GM15510 (cell line): ENCODE data around the gene THEM5.

Experiments
- POLR2A ChIP-seq: IDR thresholded peaks from 3 replicates; pipeline ENCODE4 v1.6.1; 2011; ENCODE audit warnings: borderline replicate concordance; ENCODE audit not compliant: insufficient read length; ENCODE audit errors: extremely low read depth

The THEM5 gene

DNA sequence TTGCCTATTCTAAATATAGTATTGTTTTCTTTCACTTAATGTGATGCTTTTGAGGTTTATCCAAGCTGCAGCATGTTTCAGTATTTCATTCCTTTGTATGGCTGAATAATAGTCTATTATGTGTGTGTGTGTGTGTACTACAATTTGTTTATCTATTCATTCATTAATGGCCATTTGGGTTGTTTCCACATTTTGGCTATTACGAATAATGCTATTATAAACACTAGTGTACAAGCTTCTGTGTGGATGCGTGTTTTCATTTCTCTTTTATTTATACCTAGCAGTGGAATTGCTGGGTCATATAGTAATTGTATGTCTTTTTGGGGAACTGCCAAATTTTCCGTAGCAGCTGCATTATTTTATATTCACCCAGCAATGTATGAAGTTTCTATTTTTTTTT lies 15.0 kb upstream of the THEM5 start:
- TF ChIP-seq POLR2A: no peak

DNA sequence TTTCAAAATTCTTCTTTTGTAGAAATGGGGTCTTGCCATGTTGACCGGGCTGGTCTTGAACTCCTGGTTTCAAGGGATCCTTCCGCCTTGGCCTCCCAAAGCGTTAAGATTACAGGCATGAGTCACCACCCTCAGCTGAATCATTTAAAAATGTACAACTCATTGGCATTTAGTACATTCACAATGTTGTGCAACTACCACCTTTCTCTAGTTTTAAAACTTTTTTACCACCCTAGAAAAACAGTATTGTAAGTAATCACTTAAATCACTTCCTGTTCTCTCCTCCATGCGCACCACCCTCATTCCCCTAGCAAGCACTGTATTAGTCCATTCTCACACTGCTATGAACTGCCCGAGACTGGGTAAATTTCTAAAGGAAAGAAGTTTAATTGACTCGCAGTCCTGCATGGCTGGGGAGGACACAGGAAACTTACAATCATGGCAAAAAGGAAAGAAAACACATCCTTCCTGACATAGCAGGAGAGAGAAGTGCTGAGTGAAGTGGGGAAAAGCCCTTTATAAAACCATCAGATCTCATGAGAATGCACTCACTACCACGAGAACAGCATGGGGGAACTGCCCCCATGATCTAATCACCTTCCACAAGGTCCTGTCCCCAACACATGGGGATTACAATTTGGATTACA lies 14.4 kb upstream of the THEM5 start:
- no peak for TF ChIP-seq POLR2A

DNA sequence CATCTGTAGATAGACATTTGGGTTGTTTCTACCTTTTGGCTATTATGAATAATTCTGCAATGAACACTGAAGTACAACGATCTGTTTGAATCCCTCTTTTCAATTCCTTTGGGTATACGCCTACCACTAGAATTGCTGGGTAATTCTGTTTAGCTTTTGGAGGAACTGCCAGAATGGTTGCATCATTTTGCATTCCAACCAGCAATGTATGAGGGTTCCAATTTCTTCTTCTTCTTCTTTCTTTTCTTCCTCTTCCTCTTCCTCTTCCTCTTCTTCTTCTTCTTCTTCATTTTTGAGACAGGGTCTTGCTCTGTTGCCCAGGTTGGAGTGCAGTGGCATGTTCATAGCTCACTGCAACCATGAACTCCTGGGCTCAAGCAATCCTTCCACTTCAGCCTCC lies 13.8 kb upstream of the THEM5 start:
- no peak for TF ChIP-seq POLR2A

DNA sequence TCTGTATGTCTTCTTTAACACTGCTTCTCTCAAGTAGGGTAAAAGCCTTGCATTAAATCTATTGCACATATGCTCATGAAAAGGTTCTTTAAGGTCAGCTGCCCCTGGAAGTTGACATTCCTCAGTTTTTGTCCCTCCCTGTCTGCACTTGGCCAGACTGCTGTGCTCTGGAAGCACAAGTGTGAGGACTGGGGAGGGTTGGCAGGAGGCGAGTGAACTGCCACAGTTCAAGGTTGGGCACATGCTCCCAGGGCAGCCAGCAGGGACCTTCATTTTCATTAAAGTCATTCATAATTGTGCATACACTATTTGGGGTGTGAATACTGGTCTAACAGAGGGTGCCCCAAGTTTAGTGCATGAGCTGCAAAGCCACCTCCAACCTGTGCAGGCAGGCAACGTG lies 10.9 kb upstream of the THEM5 start:
- TF ChIP-seq POLR2A: no peak

DNA sequence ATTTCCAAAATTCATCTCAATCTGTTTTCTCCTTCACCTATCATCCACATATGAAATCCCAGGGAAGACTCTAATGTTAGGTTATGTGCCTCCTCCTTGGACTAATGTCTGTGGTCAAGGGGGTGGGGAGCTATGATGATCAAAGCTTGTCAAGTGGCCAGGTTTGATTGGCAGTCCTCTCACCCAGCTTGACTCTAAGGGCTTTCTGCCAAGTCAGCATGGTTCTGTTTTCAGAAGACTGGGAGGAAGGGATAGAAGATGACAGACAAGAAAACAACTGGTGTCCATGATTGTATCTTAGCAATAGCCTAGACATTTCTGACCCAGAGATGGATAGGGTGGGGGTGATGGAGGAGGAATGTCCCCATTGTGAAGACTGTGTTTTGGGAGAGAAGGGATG lies 9.1 kb upstream of the THEM5 start:
- no peak for TF ChIP-seq POLR2A

DNA sequence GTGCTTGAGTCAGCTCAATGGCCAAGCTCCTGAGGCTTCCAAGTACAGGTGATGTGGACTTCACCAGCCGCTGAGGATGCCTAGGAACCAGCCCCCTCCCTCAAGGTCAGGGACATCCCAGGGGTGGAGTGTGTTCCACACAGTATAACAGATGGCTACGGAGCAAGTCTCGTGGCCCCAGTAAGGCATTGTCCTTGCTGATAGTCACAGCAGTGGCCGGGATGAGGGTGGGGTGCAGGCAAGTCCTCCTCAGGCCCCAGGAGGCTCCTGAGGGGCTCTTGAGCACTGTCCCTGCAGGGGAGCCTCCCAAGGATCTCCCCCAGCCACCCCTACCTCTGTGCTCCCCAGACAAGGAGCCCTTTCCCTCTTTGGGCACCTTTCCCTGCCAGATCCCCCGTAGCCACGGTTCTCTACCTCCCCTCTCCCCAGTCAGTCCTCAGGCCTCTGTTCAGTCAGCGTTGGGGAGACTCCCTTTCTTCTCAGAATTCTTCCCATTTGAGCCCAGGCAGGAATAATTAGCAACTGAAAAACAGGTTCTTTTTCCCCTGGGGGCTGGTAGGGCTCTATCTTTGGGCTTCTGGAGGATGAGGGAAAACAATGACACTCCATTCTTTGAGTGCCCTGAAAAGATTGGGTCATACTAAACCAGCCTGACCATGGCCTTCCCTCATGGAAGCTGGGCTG lies 7.1 kb upstream of the THEM5 start:
- no peak for TF ChIP-seq POLR2A

DNA sequence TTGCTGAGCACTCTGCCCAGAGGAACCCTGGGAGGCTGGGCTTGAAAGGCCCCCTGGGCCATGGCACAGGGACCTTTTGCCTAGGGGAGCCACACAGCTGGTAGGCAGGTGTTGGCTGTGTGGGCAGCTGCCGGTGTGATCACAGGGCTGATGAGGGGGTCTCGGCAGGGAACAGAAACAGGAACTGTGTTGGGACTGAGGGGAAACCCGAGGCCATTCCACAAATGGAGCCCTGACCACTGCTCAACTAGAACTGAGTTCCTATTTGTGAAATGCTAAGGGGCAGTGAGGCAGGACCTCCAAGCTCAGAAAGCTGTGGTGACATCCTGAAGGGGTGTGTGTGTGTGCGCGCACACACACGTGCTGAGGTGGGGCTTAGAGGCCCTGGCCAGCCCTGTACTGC lies 6.4 kb upstream of the THEM5 start:
- no peak for TF ChIP-seq POLR2A

DNA sequence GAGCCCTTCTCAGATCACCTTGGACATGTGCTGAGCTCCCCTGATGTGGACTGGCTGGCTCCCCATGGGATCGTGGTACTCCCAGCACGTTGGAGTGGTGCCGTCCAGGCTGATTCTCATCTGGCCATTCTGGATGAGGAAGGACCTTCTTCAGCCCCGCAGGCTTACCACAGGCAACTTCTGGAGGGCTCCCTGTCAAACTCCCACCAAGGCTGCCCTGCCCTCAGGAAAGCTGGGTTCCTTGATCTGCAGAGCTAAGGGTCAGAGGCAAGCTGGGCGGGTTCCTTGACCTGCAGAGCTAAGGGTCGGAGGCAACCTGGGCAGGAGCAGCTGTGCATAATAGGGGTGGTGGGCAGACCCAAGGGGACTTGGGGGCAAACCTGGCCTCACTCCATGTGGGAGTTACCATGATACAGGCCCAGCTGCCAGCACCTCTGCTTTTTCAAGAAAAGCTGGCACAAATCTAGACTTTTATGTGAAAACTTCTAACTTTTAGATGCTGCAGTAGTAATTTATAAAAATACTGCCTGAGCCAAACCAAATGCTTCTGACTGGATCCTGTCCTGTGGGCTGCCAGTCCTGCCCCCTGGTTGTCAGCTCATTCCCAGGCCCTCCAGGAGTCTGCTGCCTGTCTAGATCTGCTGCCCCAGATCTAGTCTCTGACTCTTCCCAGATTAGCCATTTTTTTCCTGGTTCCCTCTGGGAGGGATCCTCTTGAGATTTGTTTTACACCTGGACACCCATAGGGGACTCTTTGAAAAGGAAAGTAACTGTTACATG lies 5.6 kb upstream of the THEM5 start:
- no peak for TF ChIP-seq POLR2A

DNA sequence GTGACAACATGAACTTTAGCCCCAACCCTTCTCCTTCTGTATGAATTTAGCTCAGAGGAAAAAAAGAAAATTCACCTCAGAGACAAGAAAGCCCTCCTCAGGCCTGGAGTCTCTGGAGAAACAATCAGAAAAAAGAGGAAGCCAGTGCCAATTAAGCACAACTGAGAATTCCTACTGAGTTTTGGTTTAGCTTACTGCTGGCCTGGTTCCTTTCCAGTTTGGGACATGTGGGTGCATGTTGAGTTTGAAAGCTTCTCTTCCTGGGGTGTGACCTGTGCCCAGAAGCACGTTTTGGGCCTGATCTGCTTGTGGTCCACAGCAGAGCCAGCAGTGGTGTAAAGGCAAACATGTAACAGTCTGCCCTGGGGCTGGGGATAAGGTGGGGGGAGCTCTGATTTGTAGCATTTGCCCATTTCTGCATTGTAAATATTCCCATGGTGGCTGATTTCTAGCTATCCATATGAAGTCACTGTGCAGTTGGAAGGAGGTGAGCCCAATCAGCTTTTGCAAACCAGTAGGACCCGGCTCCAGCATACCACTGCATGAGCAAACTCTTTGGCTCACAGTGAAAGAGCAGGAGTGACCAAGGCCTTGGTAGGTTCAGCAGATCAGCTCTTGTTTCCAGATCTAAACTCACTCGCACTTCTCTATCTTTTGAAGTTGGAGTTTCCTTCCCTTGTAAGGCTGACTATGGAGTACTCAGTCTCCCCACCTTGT lies 4.7 kb upstream of the THEM5 start:
- TF ChIP-seq POLR2A: no peak

DNA sequence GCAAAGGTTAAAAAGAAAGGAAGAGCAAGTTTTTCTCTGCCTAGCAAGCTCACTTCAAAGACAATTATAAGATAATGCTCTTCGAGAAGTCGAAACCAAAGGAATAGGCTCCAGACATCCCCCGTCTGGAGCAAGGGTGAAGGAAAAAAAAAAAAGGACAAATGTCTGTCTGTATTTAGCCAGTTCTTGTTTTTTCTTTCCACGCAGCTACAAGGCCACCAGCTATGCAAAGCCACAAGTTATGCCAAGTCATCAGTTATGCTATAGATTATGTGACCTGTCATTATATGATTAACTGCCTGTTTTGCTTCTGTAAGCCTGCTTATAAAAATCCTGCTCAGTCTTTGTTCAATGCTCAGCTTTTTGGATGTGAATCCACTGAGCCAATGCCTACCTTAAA lies 2.4 kb upstream of the THEM5 start:
- no peak for TF ChIP-seq POLR2A

DNA sequence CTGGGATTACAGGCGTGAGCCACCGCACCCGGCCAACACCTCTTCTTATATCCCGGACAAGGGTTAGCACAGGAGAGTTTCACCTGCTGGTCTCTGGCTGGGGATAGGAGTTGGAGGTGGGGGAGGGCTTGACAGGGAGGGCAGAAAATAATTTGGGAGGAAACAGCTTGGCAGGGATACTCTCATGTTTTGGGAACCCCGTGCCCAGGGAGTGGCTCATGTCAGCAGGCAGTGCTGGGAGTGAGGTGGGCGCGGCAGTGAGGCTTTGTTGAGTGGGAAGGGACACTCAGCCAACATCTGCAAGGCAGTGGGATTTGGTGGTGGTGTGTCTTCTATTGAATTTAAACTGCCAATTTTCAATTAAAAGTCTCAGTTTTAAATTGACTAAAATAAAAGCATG lies 1.1 kb upstream of the THEM5 start:
- TF ChIP-seq POLR2A: no peak

DNA sequence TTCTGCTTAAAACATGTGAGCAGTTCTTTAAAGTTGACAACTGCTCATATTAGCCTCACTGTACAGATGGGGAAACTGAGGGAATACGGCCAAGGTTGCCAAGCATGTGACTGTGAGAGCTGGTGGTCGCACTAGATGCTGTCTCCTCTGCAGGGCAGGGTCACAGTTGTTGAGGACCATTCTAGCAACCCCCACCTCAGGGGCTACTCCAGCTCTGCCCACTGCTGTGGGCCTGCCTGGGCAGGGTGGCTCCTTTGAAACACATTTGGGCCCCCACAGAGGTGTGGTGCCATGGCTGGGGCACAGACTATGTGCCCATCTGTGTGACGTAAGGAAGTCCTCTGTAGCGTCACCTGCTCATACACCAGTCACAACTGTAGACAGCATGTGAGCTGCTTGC lies 779 bp downstream of the THEM5 start:
- TF ChIP-seq POLR2A: no peak

DNA sequence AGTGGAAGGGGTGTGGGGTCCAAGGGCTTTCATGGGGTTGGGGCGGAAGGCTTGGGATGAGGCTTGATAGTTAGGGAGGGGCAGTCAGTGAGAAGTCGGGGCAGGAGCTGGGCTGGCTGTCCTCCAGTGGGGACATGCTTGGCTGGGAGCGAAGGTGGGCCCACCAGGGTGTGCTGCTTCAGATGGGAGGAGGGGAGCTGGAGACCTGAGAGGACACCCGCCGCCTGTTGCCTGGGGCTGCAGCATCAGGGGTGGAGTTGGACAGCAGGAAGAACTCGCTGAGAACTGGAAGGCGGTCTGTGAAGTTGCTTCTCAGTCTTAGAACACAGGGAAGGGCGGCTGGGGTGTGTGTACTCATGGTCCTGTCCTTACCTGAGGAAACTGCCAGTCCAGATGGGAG lies 1.6 kb downstream of the THEM5 start:
- no peak for TF ChIP-seq POLR2A

DNA sequence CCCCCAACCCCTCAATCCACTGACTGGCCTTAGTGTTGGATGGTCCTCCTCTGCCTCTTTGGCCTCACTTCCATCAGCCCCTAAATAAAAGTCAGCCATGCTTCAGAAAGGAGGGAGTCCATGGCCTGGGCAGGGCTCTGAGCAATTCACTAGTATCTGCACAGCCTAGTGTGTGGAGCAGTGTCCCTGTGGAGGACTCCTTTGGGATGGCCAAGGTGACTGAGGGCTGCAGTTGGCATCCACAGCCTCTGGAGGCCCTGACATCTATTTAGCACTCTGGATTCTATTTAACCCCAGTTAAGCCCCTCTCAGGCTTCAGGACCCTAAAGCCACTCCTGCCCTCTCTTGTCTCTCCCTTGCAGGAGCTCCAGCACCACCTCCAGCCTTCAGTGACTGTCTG lies 3.6 kb downstream of the THEM5 start:
- no peak for TF ChIP-seq POLR2A

DNA sequence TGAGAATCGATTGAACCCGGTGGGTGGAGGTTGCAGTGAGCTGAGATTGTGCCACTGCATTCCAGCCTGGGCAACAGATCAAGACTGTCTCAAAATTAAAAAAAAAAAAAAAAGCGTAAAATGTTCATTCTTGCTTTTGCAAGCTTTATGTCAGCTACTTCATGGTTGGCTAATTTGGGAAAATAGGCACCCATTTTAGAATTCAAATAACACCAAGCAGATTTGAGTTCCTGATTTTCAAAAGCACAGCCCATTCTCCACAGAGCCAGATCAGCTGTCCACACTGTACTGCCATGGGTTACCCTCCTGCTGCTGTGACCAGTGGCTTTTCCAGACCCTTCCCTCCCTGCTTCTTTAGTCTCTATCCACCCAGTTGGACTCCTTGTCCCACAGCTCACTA lies 4.4 kb downstream of the THEM5 start:
- no peak for TF ChIP-seq POLR2A

DNA sequence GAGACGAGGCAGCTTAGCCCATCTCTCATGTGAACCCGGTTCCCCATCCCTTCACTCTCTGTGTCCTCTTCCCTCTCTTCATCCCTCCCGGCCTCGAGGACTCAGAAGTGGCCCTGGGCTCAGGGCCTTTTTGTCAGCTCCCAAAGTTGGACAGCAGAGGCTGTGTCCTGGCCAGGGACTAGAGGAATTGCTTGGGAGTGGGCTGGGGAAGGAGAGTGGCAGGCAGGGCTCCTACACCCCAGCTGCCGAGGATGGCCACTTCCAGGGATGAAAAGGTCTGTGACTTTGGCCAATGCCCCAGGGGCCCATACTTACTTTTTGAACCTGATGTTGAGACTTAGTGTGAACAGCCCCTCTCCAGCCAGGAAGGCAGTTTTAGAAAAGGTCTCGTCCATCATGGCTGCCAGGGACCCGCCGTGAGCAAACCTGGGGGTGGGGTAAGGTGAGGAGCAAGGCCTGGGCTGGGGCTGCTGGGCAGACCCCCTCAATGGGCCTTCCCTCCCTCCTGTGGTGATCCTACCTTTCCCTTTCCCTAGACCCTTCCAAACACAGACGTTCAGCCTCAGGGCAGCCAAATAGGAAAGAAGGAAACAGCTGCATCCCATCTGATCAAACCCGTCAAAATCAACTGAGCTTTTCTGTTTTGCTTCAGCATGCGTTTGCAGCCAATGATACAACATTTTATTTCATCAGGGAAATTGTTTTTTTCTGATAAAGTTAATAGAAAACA lies 5.5 kb downstream of the THEM5 start:
- TF ChIP-seq POLR2A: no peak
